H1 (cell line): ENCODE results near the gene NOS1AP. TPM values are rescaled to one million over a fixed set of nuclear protein-coding genes. Genes with fewer than 3 reads are reported as not detected.

ENCODE experiments used
- CTCF ChIA-PET: fragments of 300-600 bp; sonication (Branson Sonifier 250); formaldehyde crosslinking; loops from one replicate; lab custom pipeline; 2021; ENCODE audit not compliant: partially characterized antibody; lab: Charles Lee
- POLR2A ChIA-PET: fragments of 300-600 bp; sonication (Branson Sonifier 250); formaldehyde crosslinking; loops from one replicate; lab custom pipeline; 2021; ENCODE audit warnings: inconsistent platforms; ENCODE audit not compliant: partially characterized antibody; lab: Charles Lee
- DNase-seq, 2 experiments: peaks; one replicate each; pipeline versions ENCODE4 v3.0.0 to v3.0.0-alpha.2; 2010 to 2022; ENCODE audit warnings: low spot score in 2 of 2, low read depth in 1 of 2, mixed read lengths in 1 of 2
- FAIRE-seq: peaks from 2 replicates; lab custom pipeline; 2011; peaks lifted over from hg19 to GRCh38; lab: Jason Lieb, UNC
- H2AFZ ChIP-seq: 2 replicates; pipeline ENCODE4 v1.8.1; 2012; ENCODE audit warnings: low read length, inconsistent platforms
- H2AK5ac ChIP-seq: 2 replicates; pipeline ENCODE4 v1.6.1; 2013; ENCODE audit warnings: low read depth, low read length
- H2BK120ac ChIP-seq: replicated peaks from 2 replicates; pipeline ENCODE3; 2013; ENCODE audit warnings: low read depth, low read length, inconsistent platforms
- H2BK12ac ChIP-seq: 2 replicates; pipeline ENCODE4 v1.6.1; 2013; ENCODE audit warnings: low read depth, low read length
- H2BK15ac ChIP-seq: 2 replicates; pipeline ENCODE4 v1.6.1; 2013; ENCODE audit warnings: low read length
- H2BK20ac ChIP-seq: 2 replicates; pipeline ENCODE4 v1.6.1; 2013; ENCODE audit warnings: low read length
- H2BK5ac ChIP-seq: 2 replicates; pipeline ENCODE4 v1.6.1; 2013; ENCODE audit warnings: low read depth, low read length
- H3K14ac ChIP-seq: 2 replicates; pipeline ENCODE4 v1.6.1; 2013; ENCODE audit warnings: inconsistent platforms; ENCODE audit not compliant: insufficient read length
- H3K18ac ChIP-seq: 2 replicates; pipeline ENCODE4 v1.6.1; 2013; ENCODE audit warnings: low read length; ENCODE audit errors: extremely low read depth
- H3K23ac ChIP-seq: 2 replicates; pipeline ENCODE4 v1.6.1; 2013; ENCODE audit warnings: inconsistent platforms; ENCODE audit not compliant: insufficient read length
- H3K23me2 ChIP-seq: 2 replicates; pipeline ENCODE4 v1.6.1; 2013; ENCODE audit warnings: low read depth, low read length
- H3K27ac ChIP-seq: 2 replicates; pipeline ENCODE4 v1.6.1; 2011; ENCODE audit warnings: low read depth, low read length, inconsistent platforms
- H3K27me3 ChIP-seq, 4 experiments: replicated peaks in 1 of 4; 1 replicate in 1 of 4; 2 replicates in 3 of 4; pipeline versions ENCODE4 v1.6.1 to v1.8.1; 2011 to 2013; ENCODE audit warnings: low read length in 3 of 4, mild to moderate bottlenecking in 3 of 4, inconsistent platforms in 2 of 4, mixed read lengths in 2 of 4, moderate library complexity in 1 of 4; ENCODE audit not compliant: control insufficient read depth in 3 of 4, insufficient read depth in 3 of 4; ENCODE audit errors: extremely low read depth in 1 of 4
- H3K36me3 ChIP-seq, 4 experiments: 2 replicates each; pipeline versions ENCODE4 v1.6.1 to v1.8.1; 2011 to 2013; ENCODE audit warnings: mild to moderate bottlenecking in 4 of 4, low read length in 3 of 4, moderate library complexity in 2 of 4, control low read depth in 1 of 4, inconsistent platforms in 1 of 4; ENCODE audit not compliant: insufficient read depth in 4 of 4, control insufficient read depth in 2 of 4
- H3K4ac ChIP-seq: replicated peaks from 2 replicates; pipeline ENCODE3; 2013; ENCODE audit warnings: low read length, low read depth, mixed read lengths, inconsistent platforms; ENCODE audit not compliant: insufficient read length
- H3K4me1 ChIP-seq, 4 experiments: replicated peaks in 1 of 4; 1 replicate in 1 of 4; 2 replicates in 3 of 4; pipeline versions ENCODE4 v1.6.1 to v1.8.1; 2011 to 2013; ENCODE audit warnings: low read length in 3 of 4, inconsistent platforms in 2 of 4, mixed read lengths in 1 of 4; ENCODE audit not compliant: insufficient read depth in 4 of 4, control insufficient read depth in 3 of 4
- H3K4me2 ChIP-seq, 2 experiments: 2 replicates each; pipeline versions ENCODE4 v1.6.1 to v1.8.1; 2011 to 2013; ENCODE audit warnings: low read depth in 2 of 2, low read length in 2 of 2, control low read depth in 1 of 2, inconsistent platforms in 1 of 2, mild to moderate bottlenecking in 1 of 2; ENCODE audit not compliant: insufficient read depth in 1 of 2
- H3K4me3 ChIP-seq, 4 experiments: fragments of 200-600, 300-600 bp in 1 of 4; sonication (generic), shearing (Covaris generic), sonication (Bioruptor Twin) in 1 of 4; 2 replicates each; pipeline versions ENCODE4 v1.5.1 to v1.8.1; 2011 to 2016; ENCODE audit warnings: low read length in 4 of 4, low read depth in 3 of 4, control low read depth in 2 of 4, inconsistent platforms in 2 of 4, mild to moderate bottlenecking in 2 of 4, mixed read lengths in 1 of 4, moderate library complexity in 1 of 4; ENCODE audit not compliant: insufficient read depth in 2 of 4; ENCODE audit errors: extremely low read depth in 1 of 4
- H3K56ac ChIP-seq: replicated peaks from 2 replicates; pipeline ENCODE3; 2013; ENCODE audit warnings: low read depth, mild to moderate bottlenecking, mixed read lengths, low read length, inconsistent platforms; ENCODE audit not compliant: insufficient read length
- H3K79me1 ChIP-seq: 2 replicates; pipeline ENCODE4 v1.6.1; 2013; ENCODE audit warnings: low read depth, low read length, control low read depth
- H3K79me2 ChIP-seq, 2 experiments: 2 replicates each; pipeline versions ENCODE4 v1.6.1 to v1.8.1; 2012 to 2013; ENCODE audit warnings: low read length in 2 of 2, mild to moderate bottlenecking in 2 of 2, inconsistent platforms in 1 of 2; ENCODE audit not compliant: insufficient read depth in 2 of 2, control insufficient read depth in 1 of 2
- H3K9ac ChIP-seq, 4 experiments: replicated peaks in 1 of 4; 1 replicate in 1 of 4; 2 replicates in 3 of 4; pipeline versions ENCODE4 v1.6.1 to v1.8.1; 2011 to 2013; ENCODE audit warnings: low read depth in 3 of 4, low read length in 3 of 4, control low read depth in 2 of 4, mild to moderate bottlenecking in 2 of 4, moderate library complexity in 2 of 4, inconsistent platforms in 1 of 4; ENCODE audit errors: extremely low read depth in 1 of 4
- H3K9me3 ChIP-seq, 2 experiments: 2 replicates each; pipeline versions ENCODE4 v1.6.1 to v1.8.1; 2012 to 2013; ENCODE audit warnings: mild to moderate bottlenecking in 2 of 2, moderate library complexity in 2 of 2, control low read depth in 1 of 2, inconsistent platforms in 1 of 2, low read depth in 1 of 2, low read length in 1 of 2, mixed read lengths in 1 of 2; ENCODE audit not compliant: insufficient read depth in 2 of 2
- H4K20me1 ChIP-seq, 2 experiments: replicated peaks in 1 of 2; 2 replicates each; pipeline versions ENCODE3 to v1.8.1; 2011 to 2013; ENCODE audit warnings: inconsistent platforms in 2 of 2, low read length in 2 of 2, mild to moderate bottlenecking in 1 of 2; ENCODE audit not compliant: insufficient read depth in 2 of 2, control insufficient read depth in 1 of 2
- H4K5ac ChIP-seq: 2 replicates; pipeline ENCODE4 v1.6.1; 2013; ENCODE audit warnings: low read length, low read depth, mixed read lengths, inconsistent platforms; ENCODE audit not compliant: insufficient read length
- H4K8ac ChIP-seq: 2 replicates; pipeline ENCODE4 v1.8.0; 2013; ENCODE audit warnings: mild to moderate bottlenecking, moderate library complexity, low read length, inconsistent platforms; ENCODE audit not compliant: insufficient read depth; ENCODE audit errors: extremely low read depth
- H4K91ac ChIP-seq: replicated peaks from 2 replicates; pipeline ENCODE3; 2013; ENCODE audit warnings: low read length, mixed read lengths, inconsistent platforms; ENCODE audit not compliant: insufficient read length
- CTCF ChIP-seq, 3 experiments: IDR thresholded peaks; 1 replicate in 2 of 3; 2 replicates in 1 of 3; pipeline versions ENCODE4 v1.5.1 to v1.6.1; 2011; ENCODE audit warnings: low read length in 3 of 3, mild to moderate bottlenecking in 3 of 3, inconsistent platforms in 2 of 3, low read depth in 1 of 3, moderate library complexity in 1 of 3; ENCODE audit not compliant: insufficient read depth in 1 of 3; ENCODE audit errors: control extremely low read depth in 1 of 3
- WGBS, 2 experiments: shearing (Covaris generic) in 1 of 2; methylation state at CpG; one replicate each; pipeline versions ENCODE4 v1.1.6 to v1.1.7; 2013 to 2015; ENCODE audit warnings: low lambda C conversion rate in 2 of 2, mixed read lengths in 2 of 2, inconsistent platforms in 1 of 2, low coverage in 1 of 2, missing lambda C conversion rate in 1 of 2; ENCODE audit not compliant: insufficient replicate concordance in 2 of 2, insufficient coverage in 1 of 2, insufficient read length in 1 of 2; ENCODE audit errors: extremely low coverage in 1 of 2, missing lambda C conversion rate in 1 of 2; 5-methylcytosine and 5-hydroxymethylcytosine counted together
- polyA plus RNA-seq, 7 experiments: library from polyadenylated mRNA; depleted of rRNA in 3 of 7; stranded (reverse) in 5 of 7; unstranded in 2 of 7; fragments of >200 nt in 5 of 7; fragments of 200-250 nt in 2 of 7; gene quantifications; 1 replicate in 5 of 7; 2 replicates in 1 of 7; 4 replicates in 1 of 7; pipeline versions ENCODE4 v1.2.1 to v1.2.3, GENCODE V29; 2011 to 2013; ENCODE audit warnings: missing spikeins in 2 of 7, mixed read lengths in 2 of 7
- total RNA-seq: library from RNA; stranded (reverse); fragmentation: NEBNext Ultra II Directional; extraction: Animal tissue kit (Norgen Biotek cat#: 25700); gene quantifications from 2 replicates; pipeline ENCODE4 v1.2.1, GENCODE V29; 2021

NOS1AP gene
- total and polyA plus RNA-seq, 2 of the 8 experiments (the other 6 are each of a cell fraction or from before 2014, with no cell fraction given) = 2.4 to 12.1 TPM

- DNase-seq = no peak
- Histone ChIP-seq H3K23ac (no peak overlapping the region), H3K36me3 (no peaks in the 10 kb centered on the region), H2BK120ac (no peak overlapping the region), H3K9me3 (no peaks in the 10 kb centered on the region), H3K4me1 (no peaks in the 10 kb centered on the region), H3K4me3 (no peak overlapping the region), H2BK12ac (no peak overlapping the region), H3K14ac (no peak overlapping the region), H4K20me1 (no peaks in the 10 kb centered on the region), H3K79me1 (no peaks in the 10 kb centered on the region), H4K91ac (no peak overlapping the region), H2AFZ (no peak overlapping the region), H3K4ac (no peak overlapping the region), H4K5ac (no peak overlapping the region), H3K23me2 (no peaks in the 10 kb centered on the region), H3K4me2 (no peak overlapping the region), H2AK5ac (no peak overlapping the region), H2BK15ac (0 out of 2 replicates have a peak overlapping the region, but pooled peaks have one; percentile 29), H3K27ac (no peak overlapping the region), H3K27me3 (no peaks in the 10 kb centered on the region), H3K9ac (peak overlapping the region in 1 of 4 experiments; percentile 28; a peak in 1 of 7 replicates), H4K8ac (no peak overlapping the region; the same call in 1 of the 2 replicates), H3K56ac (no peak overlapping the region), H3K18ac (no peak overlapping the region), H2BK5ac (no peak overlapping the region), H3K79me2 (no peaks in the 10 kb centered on the region), H2BK20ac (no peak overlapping the region)
- FAIRE-seq = no peak
- 91% methylated on average over 9 of the region's 9 CpGs; no CpG with 5 or more reads in 1 of the 2 experiments for WGBS, 2 experiments
- POLR2A ChIA-PET = no interaction called here
- TF ChIP-seq CTCF (IDR thresholded peaks at IDR 0.05; ENCODE audit: control extremely low read depth in 1 of 3, insufficient read depth in 1 of 3, low read depth in 1 of 3, low read length in 3 of 3) = no peak
- CTCF ChIA-PET = interaction anchor here (0.6 to 2.3 kb wide), 4 partner anchors 38 to 311 kb away, joined by 3 to 10 read pairs (median 3); no protein-coding TSS in a partner anchor
These were observed 250.1 kb downstream of the NOS1AP start for GRCh38 chr1:162319493-162320175.
